Activated T-cell treated with anti-CD3 and anti-CD28 coated beads, Interleukin-2, amount 50 U/mL, for 72 hours (primary cell): ENCODE data around the gene SNAPC4. TPM values are rescaled to one million over a fixed set of nuclear protein-coding genes. Genes with fewer than 3 reads are reported as not detected.

Experiments used
- ATAC-seq, 2 donors: fragments of 150-1000 bp; cut with Tn5 transposase; replicated peaks in 1 of 2; 2 replicates each; pipeline ENCODE4 v1.10.0; 2021; ENCODE audit warnings: moderate library complexity in 2 of 2, mild to moderate bottlenecking in 1 of 2
- DNase-seq, 2 donors: peaks; one replicate each; pipeline ENCODE4 v3.0.0; 2021 to 2022; ENCODE audit warnings: mixed read lengths in 1 of 2
- H3K27ac Mint-ChIP-seq: one replicate; pipeline ENCODE4 v1.8.0; 2022; ENCODE audit warnings: mild to moderate bottlenecking, moderate library complexity, mixed read lengths
- H3K27me3 Mint-ChIP-seq: one replicate; pipeline ENCODE4 v1.8.0; 2022; ENCODE audit warnings: low read depth, mixed read lengths
- H3K36me3 Mint-ChIP-seq, 2 donors: one replicate each; pipeline ENCODE4 v1.8.0; 2022; ENCODE audit warnings: mixed read lengths in 2 of 2, mild to moderate bottlenecking in 1 of 2; ENCODE audit not compliant: insufficient read depth in 2 of 2
- H3K4me1 Mint-ChIP-seq: one replicate; pipeline ENCODE4 v1.8.0; 2022; ENCODE audit warnings: low read depth, mixed read lengths
- H3K4me3 Mint-ChIP-seq, 2 donors: one replicate each; pipeline ENCODE4 v1.8.0; 2022; ENCODE audit warnings: mild to moderate bottlenecking in 2 of 2, mixed read lengths in 2 of 2, moderate library complexity in 2 of 2
- H3K9me3 Mint-ChIP-seq, 2 donors: one replicate each; pipeline ENCODE4 v1.8.0; 2022; ENCODE audit warnings: mixed read lengths in 2 of 2
- total RNA-seq, 2 donors: library from RNA; stranded (reverse); gene quantifications; one replicate each; pipeline ENCODE4 v1.2.3, GENCODE V29; 2022

SNAPC4 gene
- total RNA-seq, 2 donors from 2014 or later, result 10.9 to 14.3 TPM

DNA sequence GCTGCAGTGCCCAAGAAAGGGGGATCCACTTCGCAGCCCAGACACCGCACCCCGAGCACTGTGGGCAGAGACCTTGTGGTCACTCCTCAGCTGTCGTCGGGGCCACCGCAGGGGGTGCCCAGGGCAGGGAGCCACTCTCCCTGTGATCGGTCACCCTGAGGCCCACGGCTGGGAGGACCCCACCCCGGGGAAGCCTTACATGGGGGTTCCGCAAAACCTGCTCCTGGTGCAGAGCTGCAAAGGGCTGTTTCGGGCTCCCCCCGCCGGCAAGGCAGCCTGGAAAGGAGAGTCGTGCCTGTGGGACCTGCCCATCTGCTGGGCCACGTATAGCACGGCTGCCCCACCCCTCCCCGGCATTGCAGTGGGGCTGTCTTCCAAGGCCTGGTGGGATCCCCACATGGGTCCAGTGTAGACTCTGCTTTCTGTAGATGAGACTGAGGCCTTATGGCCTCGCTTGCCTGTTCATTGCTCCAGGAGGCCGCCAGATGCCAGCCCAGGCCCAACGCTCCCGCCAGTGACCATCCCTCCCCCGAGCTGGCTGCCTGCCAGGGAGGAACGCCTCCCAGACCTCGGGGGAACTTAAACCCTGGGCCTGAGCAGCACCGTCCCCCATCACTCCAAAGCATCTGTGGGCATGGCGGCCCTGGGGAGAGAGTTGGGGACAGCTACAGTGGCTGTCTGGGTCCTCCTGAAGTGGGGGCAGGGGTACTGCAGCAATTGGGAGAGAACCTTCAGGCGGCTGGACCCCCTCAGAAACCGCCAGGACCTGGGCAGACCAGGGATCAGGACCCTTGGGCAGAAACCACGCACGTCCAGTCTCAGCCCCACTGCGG is 34.8 kb downstream of the SNAPC4 start:
- no peaks in the 10 kb centered on the region for H3K27me3 Mint-ChIP-seq
- no peaks in the 10 kb centered on the region for H3K4me1 Mint-ChIP-seq
- ATAC-seq, result no peak
- no peaks in the 10 kb centered on the region for H3K36me3 Mint-ChIP-seq
- H3K4me3 Mint-ChIP-seq, result no peak overlapping the region
- no peak for DNase-seq
- no peak overlapping the region for H3K27ac Mint-ChIP-seq
- H3K9me3 Mint-ChIP-seq, result no peaks in the 10 kb centered on the region

DNA sequence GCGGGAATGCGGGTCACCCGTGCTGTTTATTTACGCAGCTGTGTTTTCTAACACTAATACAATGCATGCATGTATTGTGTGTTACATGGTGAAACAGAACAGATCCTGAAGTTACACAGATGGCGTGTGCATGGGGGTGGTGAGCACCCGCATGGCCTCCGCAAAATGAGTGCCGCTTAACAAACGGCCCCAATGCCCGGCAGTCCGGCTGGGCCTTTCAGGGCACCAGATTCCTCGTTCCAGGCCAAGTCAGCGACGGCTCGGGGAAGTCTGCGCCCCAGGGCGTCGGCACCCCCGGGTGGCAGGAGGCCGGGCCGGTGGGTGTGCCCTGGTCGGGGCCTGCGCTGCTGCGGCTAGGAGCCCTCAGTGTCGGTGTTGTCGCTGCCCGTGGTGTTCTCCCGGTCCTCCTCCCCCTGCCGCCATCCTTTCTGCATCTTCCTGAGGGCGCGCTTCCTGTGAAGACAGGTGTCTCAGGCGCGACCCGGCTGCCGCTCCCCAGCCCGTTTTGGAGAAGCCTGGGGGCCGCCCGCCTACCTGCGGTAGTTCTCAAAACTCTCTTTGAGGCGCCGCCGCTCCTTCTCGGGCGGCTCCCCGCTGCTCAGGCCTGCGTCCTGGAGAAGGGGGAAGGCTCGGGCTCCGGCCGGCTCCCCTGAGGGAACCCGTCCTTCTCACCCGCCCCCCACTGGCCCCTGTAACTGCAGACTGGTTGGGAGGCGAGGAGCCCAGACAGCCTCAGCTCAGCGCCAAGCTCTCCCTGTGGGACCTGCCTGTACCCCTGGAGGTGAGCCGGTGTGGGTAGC is 35.8 kb downstream of the SNAPC4 start:
- Mint-ChIP-seq H3K27ac (no peak overlapping the region), H3K27me3 (no peaks in the 10 kb centered on the region), H3K4me3 (peak overlapping the region; percentile 32 to 61), H3K4me1 (no peaks in the 10 kb centered on the region), H3K36me3 (no peaks in the 10 kb centered on the region), H3K9me3 (no peaks in the 10 kb centered on the region)
- ATAC-seq (no peak), DNase-seq (no peak)

DNA sequence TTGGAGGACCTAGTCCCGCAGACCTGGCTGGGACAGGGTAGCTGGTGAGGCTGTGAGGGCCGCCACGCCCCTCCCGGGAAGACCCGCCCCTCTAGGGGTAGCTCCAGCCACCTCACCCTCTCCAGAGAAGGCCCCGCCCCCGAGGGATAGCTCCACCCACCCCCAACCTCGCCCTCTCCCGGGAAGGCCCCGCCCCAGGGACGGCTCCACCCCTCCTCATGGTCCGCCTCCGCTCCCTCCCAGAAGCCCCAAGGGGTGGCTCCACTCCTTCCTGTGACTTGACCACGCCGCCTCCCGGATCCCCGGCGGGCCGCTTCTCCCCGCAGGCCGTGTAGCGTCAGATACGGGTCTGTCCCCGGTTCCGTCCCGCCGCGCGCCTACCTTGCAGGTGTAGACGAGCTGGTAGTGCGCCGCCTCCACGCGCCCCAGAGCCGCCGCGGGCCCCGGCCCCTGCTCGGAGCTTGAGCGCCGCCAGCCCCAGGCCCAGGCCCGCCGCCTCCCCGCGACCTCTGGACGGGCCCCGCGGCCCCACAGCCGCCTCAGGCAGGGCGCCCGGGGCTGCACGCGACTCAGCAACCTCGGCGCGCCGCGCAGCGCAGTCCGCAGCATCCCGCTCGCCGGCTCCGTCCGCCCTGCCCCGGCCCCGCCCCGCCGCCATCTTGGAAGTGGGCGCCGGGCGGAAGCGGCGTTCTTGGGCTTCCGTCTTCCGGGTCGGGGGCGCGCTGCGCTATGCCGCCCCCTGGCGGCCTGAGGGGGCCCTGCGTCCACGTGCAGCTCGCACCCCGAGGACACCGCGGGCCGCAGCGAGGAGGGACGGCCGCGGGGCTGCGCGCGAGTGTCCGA is 36.6 kb downstream of the SNAPC4 start, which contains the start of gene DNLZ:
TSS of gene DNLZ (minus strand) at position 639 of the 843 bp plus-strand sequence. CDS start at position 609, 30 bp downstream.
- peak within 1 kb of the TSS; percentile 63 for H3K27ac Mint-ChIP-seq
- DNase-seq (peak; percentile 95 to 97), ATAC-seq (peak; percentile 88 to 90)
- H3K36me3 Mint-ChIP-seq, result no peaks in the 10 kb centered on the region
- peak within 1 kb of the TSS; percentile 84 to 87 for H3K4me3 Mint-ChIP-seq
- no peaks in the 10 kb centered on the region for H3K4me1 Mint-ChIP-seq
- H3K27me3 Mint-ChIP-seq, result no peaks in the 10 kb centered on the region
- H3K9me3 Mint-ChIP-seq, result no peaks in the 10 kb centered on the region

DNA sequence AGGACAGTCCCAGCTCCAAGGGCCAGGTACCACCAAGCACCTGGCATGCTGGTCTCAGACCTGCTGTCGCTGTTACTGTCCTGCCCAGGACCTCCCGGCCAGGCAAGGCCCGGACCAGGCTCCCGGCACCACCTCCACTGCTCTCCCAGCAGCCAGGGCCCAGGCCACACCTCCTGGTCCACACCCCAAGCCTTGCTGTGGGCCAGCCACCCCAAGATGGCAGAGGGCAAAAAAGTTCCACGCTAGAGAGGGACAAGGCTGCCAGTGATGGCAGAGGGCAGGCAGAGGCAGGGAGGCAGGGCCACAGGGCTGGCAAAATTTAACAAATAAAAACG is 37.6 kb downstream of the SNAPC4 start:
- Mint-ChIP-seq H3K4me3 (peak overlapping the region in 1 of 2 donors; percentile 84), H3K27ac (no peak overlapping the region), H3K36me3 (no peaks in the 10 kb centered on the region), H3K4me1 (no peaks in the 10 kb centered on the region), H3K27me3 (no peaks in the 10 kb centered on the region), H3K9me3 (no peaks in the 10 kb centered on the region)
- ATAC-seq, result no peak
- DNase-seq, result no peak

DNA sequence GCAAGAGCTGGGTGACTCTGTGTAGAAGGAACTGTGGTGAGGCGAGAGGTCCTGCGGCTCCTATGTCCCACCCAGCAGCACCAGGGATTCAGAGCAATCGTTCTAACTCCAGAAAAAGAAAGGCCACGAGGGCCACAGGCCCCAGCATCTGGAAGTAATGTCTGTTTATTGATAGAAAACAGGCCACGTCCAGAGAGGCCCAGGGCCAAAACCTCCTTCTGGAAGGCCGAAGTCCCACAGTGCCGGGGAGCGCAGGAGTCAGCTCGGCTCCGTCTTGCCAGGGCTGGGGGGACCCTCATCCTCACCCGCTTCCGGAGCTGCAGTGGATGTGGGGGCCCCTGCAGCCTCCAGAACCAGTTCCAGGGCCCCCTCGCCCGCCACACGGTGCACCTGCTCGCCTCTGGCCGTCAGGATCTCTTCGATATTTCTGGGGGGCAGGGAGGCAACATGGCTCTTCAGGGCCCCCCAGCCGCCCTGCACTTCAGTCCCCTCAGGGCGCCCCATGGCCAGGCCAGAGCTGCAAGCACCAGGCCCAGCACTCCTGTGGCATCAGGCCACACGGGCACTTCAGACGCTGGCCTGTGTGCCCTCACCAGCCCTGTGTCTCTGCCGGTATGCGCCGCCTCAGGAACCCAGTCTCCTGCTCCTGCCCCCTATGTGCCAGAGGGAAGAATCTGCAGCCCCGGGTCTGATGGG is 38.1 kb downstream of the SNAPC4 start:
- no peaks in the 10 kb centered on the region for H3K9me3 Mint-ChIP-seq
- no peaks in the 10 kb centered on the region for H3K36me3 Mint-ChIP-seq
- no peak overlapping the region for H3K4me3 Mint-ChIP-seq
- H3K4me1 Mint-ChIP-seq, result no peaks in the 10 kb centered on the region
- ATAC-seq, result no peak
- DNase-seq, result no peak
- no peaks in the 10 kb centered on the region for H3K27me3 Mint-ChIP-seq
- H3K27ac Mint-ChIP-seq, result no peak overlapping the region

DNA sequence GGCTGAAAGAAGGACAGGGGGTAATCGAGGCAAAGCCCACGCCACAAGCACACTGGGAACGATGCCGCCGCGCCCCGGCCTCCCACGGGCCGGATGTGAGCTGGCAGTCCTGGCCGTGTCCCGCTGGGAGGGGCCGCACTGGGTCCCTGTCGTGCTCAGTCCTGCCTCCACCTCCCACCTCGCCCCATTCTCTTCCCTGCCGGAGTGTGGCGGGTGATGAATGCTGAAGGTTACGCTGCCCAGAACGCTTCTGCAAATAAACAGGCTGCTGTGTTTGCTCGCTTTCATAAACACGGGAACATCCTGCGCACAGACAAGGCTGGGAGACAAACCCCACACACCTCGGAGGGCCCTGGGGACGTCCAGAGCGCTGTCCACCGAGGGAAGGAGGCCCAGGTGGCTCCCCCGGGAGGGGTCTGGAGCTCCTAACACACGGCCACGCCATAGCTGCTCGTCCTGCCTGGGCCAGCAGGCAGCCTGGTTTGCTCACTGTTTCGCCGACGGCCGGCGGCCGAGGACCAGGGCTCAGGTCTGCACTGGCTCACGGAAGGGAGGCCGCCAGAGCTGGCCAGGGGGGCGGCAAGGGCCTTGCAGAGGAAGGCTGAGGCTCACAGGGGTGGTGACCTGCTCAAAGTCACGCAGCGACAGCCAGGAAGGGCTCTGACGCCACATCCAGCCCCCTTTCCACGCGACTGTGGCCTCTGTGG is 38.8 kb downstream of the SNAPC4 start:
- no peak for ATAC-seq
- no peak overlapping the region for H3K4me3 Mint-ChIP-seq
- no peaks in the 10 kb centered on the region for H3K4me1 Mint-ChIP-seq
- H3K27me3 Mint-ChIP-seq, result no peaks in the 10 kb centered on the region
- no peaks in the 10 kb centered on the region for H3K9me3 Mint-ChIP-seq
- no peaks in the 10 kb centered on the region for H3K36me3 Mint-ChIP-seq
- DNase-seq, result no peak
- H3K27ac Mint-ChIP-seq, result no peak overlapping the region

DNA sequence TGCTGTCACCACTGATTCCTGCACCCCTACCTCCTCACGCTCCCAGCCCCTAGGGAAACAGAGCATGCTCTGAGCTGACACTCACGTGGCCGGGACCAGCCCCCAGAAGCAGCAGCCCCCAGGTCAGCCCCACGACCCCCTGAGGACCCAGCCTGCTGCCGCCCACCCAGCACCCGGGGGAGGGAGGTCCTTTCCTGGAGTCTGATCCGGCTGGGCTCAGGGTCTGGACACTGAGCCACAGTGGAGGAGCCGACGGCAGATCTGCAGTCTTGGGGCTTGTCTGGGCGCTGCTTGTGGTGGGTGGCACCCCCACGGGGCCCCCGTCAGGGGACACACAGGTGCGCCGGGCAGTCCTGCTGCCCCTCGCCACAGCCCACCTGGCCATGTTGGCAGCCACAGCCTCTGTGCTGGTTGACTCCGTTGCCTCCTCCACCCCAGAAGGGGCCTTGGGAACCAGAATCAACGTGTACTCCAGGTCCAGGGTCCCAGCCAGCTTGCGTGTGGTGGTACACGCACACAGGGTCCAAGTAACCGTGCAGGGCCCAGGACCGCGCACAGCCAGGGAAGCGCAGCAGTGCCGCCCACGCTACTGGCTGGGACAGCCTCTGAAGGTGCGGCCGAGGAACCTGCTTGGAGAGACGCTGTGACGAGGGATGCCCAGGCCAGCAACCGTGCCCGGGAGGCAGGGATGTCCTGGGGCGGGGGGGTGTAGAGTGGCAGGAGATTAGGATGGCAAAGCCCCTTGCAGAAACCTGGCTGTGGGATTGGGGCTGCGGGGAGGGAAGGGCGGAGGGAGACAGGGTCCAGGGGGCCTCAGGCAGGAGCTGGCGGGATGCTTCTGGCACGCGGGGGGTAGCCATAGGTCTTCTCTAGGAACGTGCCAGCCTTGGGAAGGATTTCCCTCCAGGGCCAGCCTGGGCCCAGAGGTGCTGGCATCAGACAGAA is 39.9 kb downstream of the SNAPC4 start:
- Mint-ChIP-seq H3K27ac (no peak overlapping the region), H3K27me3 (no peaks in the 10 kb centered on the region), H3K4me1 (no peaks in the 10 kb centered on the region), H3K4me3 (no peak overlapping the region), H3K9me3 (no peaks in the 10 kb centered on the region), H3K36me3 (no peaks in the 10 kb centered on the region)
- ATAC-seq, result no peak
- DNase-seq, result no peak

DNA sequence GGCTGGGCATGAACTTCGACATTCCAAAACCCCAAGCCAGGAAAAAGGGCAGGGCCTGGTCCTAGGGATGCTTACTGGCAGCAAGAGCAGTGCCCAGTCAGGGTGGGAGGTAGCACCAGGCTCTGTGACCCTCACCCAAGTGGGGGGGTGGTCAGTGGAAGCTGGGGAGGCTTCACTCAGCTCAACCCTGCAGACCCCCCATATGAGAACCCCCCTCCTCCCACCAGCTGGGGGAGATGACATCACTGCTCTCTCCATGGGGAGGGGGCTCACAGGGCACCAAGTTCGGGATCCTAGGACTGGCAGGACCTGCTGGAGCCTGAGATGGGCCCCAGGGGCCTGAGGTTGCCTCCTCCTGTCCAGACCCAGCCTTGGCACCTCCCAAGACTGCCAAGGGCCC is 41.1 kb downstream of the SNAPC4 start:
- no peak for ATAC-seq
- no peak overlapping the region for H3K4me3 Mint-ChIP-seq
- H3K9me3 Mint-ChIP-seq, result no peaks in the 10 kb centered on the region
- no peaks in the 10 kb centered on the region for H3K27me3 Mint-ChIP-seq
- DNase-seq, result no peak
- H3K4me1 Mint-ChIP-seq, result no peaks in the 10 kb centered on the region
- H3K27ac Mint-ChIP-seq, result no peak overlapping the region
- H3K36me3 Mint-ChIP-seq, result no peaks in the 10 kb centered on the region

DNA sequence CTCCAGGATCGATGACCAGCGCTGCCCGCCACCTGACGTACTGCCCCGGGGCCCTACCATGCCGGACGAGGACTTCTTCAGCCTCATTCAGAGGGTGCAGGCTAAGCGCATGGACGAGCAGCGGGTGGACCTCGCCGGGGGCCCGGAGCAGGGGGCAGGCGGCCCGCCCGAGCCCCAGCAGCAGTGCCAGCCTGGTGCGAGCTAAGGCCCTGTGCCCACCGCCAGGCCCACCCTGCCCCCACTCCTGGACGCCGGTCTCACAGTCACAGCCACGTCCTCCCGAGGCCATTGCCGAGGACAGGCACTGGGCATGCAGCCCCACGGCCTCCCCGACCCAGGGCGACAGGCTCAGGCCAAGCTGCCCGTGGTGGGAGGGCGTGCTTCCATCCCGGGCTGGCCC is 42.0 kb downstream of the SNAPC4 start:
- H3K4me1 Mint-ChIP-seq, result no peaks in the 10 kb centered on the region
- no peak for ATAC-seq
- no peaks in the 10 kb centered on the region for H3K9me3 Mint-ChIP-seq
- H3K36me3 Mint-ChIP-seq, result no peaks in the 10 kb centered on the region
- H3K27ac Mint-ChIP-seq, result no peak overlapping the region
- H3K27me3 Mint-ChIP-seq, result no peaks in the 10 kb centered on the region
- DNase-seq, result no peak
- H3K4me3 Mint-ChIP-seq, result no peak overlapping the region

DNA sequence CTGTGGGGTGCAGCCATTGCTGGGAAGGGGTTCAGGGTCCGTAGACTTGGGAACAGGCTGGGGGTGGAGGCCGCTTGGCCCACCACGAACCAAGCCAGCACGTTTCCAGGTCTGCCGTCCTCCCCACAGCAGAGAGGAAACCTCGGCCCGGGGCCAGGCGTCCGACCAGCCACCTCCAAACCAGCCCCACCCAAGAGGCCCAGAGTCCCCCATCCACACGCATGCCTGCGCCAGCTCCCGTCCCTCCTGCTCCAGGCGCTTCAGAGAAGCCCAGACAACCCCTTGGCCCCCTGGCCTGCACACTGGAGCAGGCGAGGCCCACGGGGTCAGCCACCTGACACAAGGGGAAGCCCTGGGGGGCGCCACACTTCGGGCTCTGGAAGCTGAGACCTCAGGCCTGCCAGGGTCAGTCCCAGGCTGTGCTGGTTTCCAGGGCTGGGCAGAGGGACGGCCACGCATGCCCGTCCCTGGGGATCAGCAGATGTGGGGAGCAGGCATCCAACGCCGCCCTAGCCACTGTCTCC is 42.7 kb downstream of the SNAPC4 start:
- ATAC-seq (no peak), DNase-seq (no peak)
- Mint-ChIP-seq H3K9me3 (no peaks in the 10 kb centered on the region), H3K4me1 (no peaks in the 10 kb centered on the region), H3K27ac (no peak overlapping the region), H3K27me3 (no peaks in the 10 kb centered on the region), H3K4me3 (no peak overlapping the region), H3K36me3 (no peaks in the 10 kb centered on the region)
